HFF-Myc (cell line): ENCODE results near the gene TBC1D9.

ENCODE experiments used
- DNase-seq: peaks from one replicate; pipeline ENCODE4 v3.0.0-alpha.2; 2011; ENCODE audit warnings: low read depth; ENCODE audit errors: extremely low read depth
- H3K4me3 ChIP-seq: replicated peaks from 2 replicates; pipeline ENCODE4 v1.5.1; 2011; ENCODE audit warnings: low read depth, mild to moderate bottlenecking, control low read depth, low read length
- CTCF ChIP-seq: IDR thresholded peaks from 2 replicates; pipeline ENCODE4 v1.5.1; 2012; ENCODE audit warnings: mild to moderate bottlenecking, low read depth, low read length, control low read depth; ENCODE audit errors: missing control alignments

The TBC1D9 gene

GRCh38 chr4:140705625-140706275 is 50.4 kb downstream of the TBC1D9 start:
- no peak overlapping the region for H3K4me3 ChIP-seq
- no peak for TF ChIP-seq CTCF
- no peak for DNase-seq

GRCh38 chr4:140704964-140705363 is 51.2 kb downstream of the TBC1D9 start:
- no peak overlapping the region for H3K4me3 ChIP-seq
- no peak for TF ChIP-seq CTCF
- no peak for DNase-seq

GRCh38 chr4:140704392-140704960 is 51.7 kb downstream of the TBC1D9 start:
- DNase-seq: no peak
- no peak overlapping the region for H3K4me3 ChIP-seq
- no peak for TF ChIP-seq CTCF

- no peak for DNase-seq
- no peak overlapping the region for H3K4me3 ChIP-seq
- no peak for TF ChIP-seq CTCF
Observed at GRCh38 chr4:140703463-140703862, 52.7 kb downstream of the TBC1D9 start.

GRCh38 chr4:140702096-140702757 is 54.0 kb downstream of the TBC1D9 start:
- DNase-seq: no peak
- no peak for TF ChIP-seq CTCF
- no peak overlapping the region for H3K4me3 ChIP-seq

- no peak overlapping the region for H3K4me3 ChIP-seq
- DNase-seq: no peak
- no peak for TF ChIP-seq CTCF
Observed at GRCh38 chr4:140701071-140701470, 55.1 kb downstream of the TBC1D9 start.
